Measurements from ENCODE around the gene EGFL7. TPM values are rescaled to one million over a fixed set of nuclear protein-coding genes. Genes with fewer than 3 reads are reported as not detected.

Gene EGFL7
- total RNA-seq, 2 experiments from 2014 or later, result 1.1 to 1.6 TPM

DNA sequence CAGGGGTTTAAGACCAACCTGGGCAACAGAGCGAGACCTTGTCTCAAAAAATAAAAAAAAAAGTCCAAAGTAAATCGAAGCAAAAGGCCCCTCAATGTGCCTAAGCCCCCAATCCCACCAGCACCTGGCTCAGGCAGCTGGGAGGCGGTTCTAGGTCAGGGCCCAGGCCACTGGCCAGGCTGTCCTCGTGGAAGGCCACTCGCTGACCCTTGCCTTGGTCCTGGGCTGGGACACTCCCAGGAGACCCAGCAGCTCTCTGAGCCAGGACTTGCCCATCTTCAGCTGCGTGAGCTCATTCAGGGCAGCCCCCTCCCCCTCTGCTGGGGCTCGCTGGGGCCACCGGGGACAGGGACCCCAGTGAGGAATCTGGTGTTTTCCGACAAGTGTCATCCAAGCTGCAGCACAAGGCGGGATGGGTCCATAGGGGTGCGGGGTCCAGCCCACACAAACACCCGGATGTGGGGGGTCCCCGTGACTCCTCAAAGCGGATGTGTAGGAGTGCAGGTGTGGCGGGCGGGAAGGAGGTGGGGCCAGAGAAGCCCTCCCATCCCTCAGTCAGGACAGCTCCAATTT lies 20.5 kb downstream of the EGFL7 start:
- Mint-ChIP-seq H3K4me1 (ENCODE audit: low read depth) (peaks cover 3% of the 10 kb centered on the region), H3K27ac (no peak overlapping the region), H3K9me3 (no peaks in the 10 kb centered on the region), H3K27me3 (no peaks in the 10 kb centered on the region), H3K4me3 (no peak overlapping the region), H3K36me3 (ENCODE audit: low read depth) (no peaks in the 10 kb centered on the region)
- no peak for ATAC-seq
- DNase-seq, result no peak
- intact Hi-C loops (cut with micrococcal nuclease), result no loop called here
- ChIA-PET POLR2A (interaction anchor here (3.6 kb wide), 1 partner anchor 45 kb away, joined by 16 read pairs; no protein-coding TSS in a partner anchor), CTCF (interaction anchor here (1.5 to 4.1 kb wide), 2 partner anchors 12 to 44 kb away, joined by 5 to 21 read pairs; no protein-coding TSS in a partner anchor)
- TF ChIP-seq, protein P1, sequence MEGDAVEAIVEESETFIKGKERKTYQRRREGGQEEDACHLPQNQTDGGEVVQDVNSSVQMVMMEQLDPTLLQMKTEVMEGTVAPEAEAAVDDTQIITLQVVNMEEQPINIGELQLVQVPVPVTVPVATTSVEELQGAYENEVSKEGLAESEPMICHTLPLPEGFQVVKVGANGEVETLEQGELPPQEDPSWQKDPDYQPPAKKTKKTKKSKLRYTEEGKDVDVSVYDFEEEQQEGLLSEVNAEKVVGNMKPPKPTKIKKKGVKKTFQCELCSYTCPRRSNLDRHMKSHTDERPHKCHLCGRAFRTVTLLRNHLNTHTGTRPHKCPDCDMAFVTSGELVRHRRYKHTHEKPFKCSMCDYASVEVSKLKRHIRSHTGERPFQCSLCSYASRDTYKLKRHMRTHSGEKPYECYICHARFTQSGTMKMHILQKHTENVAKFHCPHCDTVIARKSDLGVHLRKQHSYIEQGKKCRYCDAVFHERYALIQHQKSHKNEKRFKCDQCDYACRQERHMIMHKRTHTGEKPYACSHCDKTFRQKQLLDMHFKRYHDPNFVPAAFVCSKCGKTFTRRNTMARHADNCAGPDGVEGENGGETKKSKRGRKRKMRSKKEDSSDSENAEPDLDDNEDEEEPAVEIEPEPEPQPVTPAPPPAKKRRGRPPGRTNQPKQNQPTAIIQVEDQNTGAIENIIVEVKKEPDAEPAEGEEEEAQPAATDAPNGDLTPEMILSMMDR (IDR thresholded peaks at IDR 0.05), result no peak

DNA sequence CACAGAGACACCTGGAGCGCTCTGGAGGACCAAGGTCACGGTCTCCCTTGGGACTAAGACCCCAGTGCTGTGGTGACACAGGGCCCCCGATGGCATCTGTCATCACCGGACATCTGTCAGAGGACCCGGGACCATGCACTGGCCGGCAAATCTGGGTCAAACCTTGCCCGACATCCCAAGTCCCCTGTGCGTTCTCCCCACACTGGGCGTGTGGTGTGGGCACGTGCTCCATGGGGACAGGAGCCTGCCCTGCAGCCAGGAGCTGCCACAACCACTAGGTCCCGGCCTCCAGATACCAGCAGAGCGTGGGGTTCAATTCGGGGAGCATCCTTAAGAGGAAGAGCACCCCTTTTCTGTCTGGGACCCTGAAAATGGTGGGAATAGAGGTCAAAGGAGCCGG lies 21.0 kb downstream of the EGFL7 start:
- ATAC-seq (no peak), DNase-seq (no peak)
- Mint-ChIP-seq H3K27ac (no peak overlapping the region), H3K4me1 (ENCODE audit: low read depth) (peaks cover 3% of the 10 kb centered on the region), H3K4me3 (no peak overlapping the region), H3K27me3 (no peaks in the 10 kb centered on the region), H3K36me3 (ENCODE audit: low read depth) (no peaks in the 10 kb centered on the region), H3K9me3 (no peaks in the 10 kb centered on the region)
- ChIA-PET POLR2A (interaction anchor here (3.6 kb wide), 1 partner anchor 45 kb away, joined by 16 read pairs; no protein-coding TSS in a partner anchor), CTCF (interaction anchor here (1.5 to 4.1 kb wide), 2 partner anchors 12 to 43 kb away, joined by 5 to 21 read pairs; no protein-coding TSS in a partner anchor)
- TF ChIP-seq, protein P1 (IDR thresholded peaks at IDR 0.05), result no peak
- intact Hi-C loops (cut with micrococcal nuclease), result no loop called here

DNA sequence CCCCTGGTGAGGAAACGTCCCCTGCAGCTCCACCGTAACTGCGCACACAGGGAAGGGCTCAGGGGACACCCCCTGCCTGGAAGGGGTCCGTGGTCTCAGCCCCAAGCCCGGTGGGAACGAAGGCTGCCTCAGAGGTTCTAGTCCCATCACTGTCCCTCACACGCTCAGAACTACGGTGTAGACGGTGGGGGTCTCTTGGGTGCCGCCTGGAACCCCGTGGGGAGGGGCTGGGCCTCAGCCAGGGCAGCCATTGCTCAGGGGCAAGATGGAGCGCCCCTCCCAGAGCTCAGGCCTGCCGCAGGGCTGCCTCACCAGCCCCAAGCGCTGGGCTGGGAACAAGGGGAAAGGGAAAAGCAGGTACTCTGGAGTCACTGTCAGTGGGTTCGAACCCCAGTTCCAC lies 21.6 kb downstream of the EGFL7 start:
- intact Hi-C loops (cut with micrococcal nuclease), result no loop called here
- ChIA-PET CTCF (no interaction called here), POLR2A (interaction anchor here (3.6 kb wide), 1 partner anchor 44 kb away, joined by 16 read pairs; no protein-coding TSS in a partner anchor)
- no peaks in the 10 kb centered on the region for H3K9me3 Mint-ChIP-seq
- no peak for ATAC-seq
- H3K27ac Mint-ChIP-seq, result no peak overlapping the region
- no peaks in the 10 kb centered on the region for H3K36me3 Mint-ChIP-seq (ENCODE audit: low read depth)
- H3K4me1 Mint-ChIP-seq (ENCODE audit: low read depth), result peaks cover 3% of the 10 kb centered on the region
- TF ChIP-seq, protein P1 (IDR thresholded peaks at IDR 0.05), result no peak
- DNase-seq, result no peak
- H3K4me3 Mint-ChIP-seq, result no peak overlapping the region
- H3K27me3 Mint-ChIP-seq, result no peaks in the 10 kb centered on the region

DNA sequence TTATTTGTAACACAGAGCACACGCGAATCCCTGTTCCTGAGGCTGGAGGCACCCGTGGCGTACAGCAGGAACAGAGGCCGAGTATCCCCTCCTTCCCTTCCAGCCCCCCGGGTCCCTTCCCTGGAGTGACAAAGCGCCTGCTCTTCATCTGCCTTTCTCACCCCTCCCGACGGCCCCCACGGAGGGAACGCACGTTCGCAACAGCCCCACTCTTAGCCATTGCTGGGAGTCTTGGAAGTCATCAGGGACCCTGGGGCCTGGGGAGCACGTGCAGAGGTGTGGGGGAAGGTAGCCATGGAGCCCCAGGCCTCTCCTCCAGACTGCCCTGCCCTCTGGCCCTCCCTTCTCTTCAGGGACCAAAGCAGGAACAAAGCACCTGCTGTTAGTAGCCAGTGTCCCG lies 22.1 kb downstream of the EGFL7 start:
- no peaks in the 10 kb centered on the region for H3K36me3 Mint-ChIP-seq (ENCODE audit: low read depth)
- TF ChIP-seq, protein P1 (IDR thresholded peaks at IDR 0.05), result no peak
- DNase-seq (no peak), ATAC-seq (no peak)
- H3K4me3 Mint-ChIP-seq, result no peak overlapping the region
- CTCF ChIA-PET, result no interaction called here
- intact Hi-C loops (cut with micrococcal nuclease), result no loop called here
- H3K27me3 Mint-ChIP-seq, result no peaks in the 10 kb centered on the region
- H3K9me3 Mint-ChIP-seq, result no peaks in the 10 kb centered on the region
- no peak overlapping the region for H3K27ac Mint-ChIP-seq
- peaks cover 3% of the 10 kb centered on the region for H3K4me1 Mint-ChIP-seq (ENCODE audit: low read depth)
- POLR2A ChIA-PET, result interaction anchor here (3.6 kb wide), 1 partner anchor 44 kb away, joined by 16 read pairs; no protein-coding TSS in a partner anchor

DNA sequence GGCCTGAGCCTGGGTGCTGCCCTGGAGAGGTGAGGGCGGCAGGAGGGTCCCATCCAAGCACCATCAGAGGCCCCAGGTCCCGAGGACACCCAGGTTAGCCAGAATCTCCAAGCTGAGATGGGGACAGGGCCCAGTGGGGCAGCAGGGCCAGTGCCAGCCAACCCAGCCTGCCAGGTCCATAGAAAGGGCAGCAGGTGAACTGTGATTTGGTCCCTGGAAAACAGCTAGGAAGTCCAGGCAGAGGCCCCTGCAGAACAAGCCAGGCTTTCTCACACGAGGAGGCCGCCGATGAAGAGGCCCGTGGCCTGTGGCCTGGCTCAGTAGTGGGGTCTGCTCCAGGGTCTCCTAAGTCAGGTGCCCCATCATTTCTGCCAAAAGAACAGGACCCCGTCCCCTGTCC lies 22.5 kb downstream of the EGFL7 start:
- H3K27ac Mint-ChIP-seq, result no peak overlapping the region
- TF ChIP-seq, protein P1 (IDR thresholded peaks at IDR 0.05), result no peak
- CTCF ChIA-PET, result no interaction called here

More for the DNA sequence above, 22.5 kb downstream of the EGFL7 start:
- ATAC-seq (no peak), DNase-seq (no peak)
- no peak overlapping the region for H3K4me3 Mint-ChIP-seq
- no peaks in the 10 kb centered on the region for H3K27me3 Mint-ChIP-seq
- POLR2A ChIA-PET, result interaction anchor here (1.7 kb wide), 1 partner anchor 42 kb away, joined by 5 read pairs; no protein-coding TSS in a partner anchor
- H3K4me1 Mint-ChIP-seq (ENCODE audit: low read depth), result peaks cover 3% of the 10 kb centered on the region
- intact Hi-C loops (cut with micrococcal nuclease), result no loop called here
- H3K36me3 Mint-ChIP-seq (ENCODE audit: low read depth), result no peaks in the 10 kb centered on the region
- H3K9me3 Mint-ChIP-seq, result no peaks in the 10 kb centered on the region
